Breast epithelium (tissue), 3 donors: ENCODE data around the gene AKR1C3.

Source experiments
- POLR2AphosphoS5 ChIP-seq, 3 donors: sonication (generic); formaldehyde crosslinking; IDR thresholded peaks; one replicate each; pipeline ENCODE4 v1.6.1; 2017; ENCODE audit warnings: antibody characterized with exemption in 3 of 3
- TF ChIP-seq, protein P1 (sequence below), 3 donors: fragments of 450-650 bp; IDR thresholded peaks; one replicate each; pipeline ENCODE4 v1.5.1; 2016 to 2017; ENCODE audit warnings: antibody characterized with exemption in 3 of 3, mild to moderate bottlenecking in 3 of 3, moderate library complexity in 3 of 3

DNA sequence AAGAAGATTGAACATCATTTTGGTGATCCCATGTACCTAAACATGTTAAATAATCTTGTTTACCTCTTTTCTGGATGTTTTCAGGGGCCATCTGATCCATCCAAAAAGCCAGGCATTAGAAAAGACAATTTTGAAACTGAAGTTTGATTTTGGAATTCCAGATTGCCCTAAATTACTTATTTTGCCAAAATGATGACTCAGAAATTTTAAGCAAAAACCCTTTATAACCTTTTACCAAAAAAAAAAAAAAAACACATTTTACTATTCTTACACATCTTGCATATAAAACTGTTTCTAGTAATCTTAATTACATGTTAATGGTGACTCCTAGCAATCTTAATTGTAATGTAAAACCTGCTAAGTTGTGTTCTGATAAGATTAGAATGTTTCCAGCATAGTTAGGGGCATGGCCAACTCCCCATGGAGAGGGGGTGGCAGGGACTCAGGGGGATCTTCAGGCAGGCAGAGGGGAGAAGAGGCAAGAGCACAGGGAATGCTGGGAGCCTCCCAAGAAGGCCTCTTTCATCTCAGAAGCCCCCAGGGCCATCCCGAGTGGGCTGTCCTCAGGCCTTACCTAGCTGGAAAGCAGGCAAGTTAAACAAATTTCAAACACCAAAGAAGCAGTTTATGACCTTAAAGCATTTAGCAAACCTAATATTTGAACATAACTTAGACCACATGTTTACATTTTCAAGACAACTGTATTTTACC, 25.8 kb upstream of the AKR1C3 start:
- TF ChIP-seq, protein P1, sequence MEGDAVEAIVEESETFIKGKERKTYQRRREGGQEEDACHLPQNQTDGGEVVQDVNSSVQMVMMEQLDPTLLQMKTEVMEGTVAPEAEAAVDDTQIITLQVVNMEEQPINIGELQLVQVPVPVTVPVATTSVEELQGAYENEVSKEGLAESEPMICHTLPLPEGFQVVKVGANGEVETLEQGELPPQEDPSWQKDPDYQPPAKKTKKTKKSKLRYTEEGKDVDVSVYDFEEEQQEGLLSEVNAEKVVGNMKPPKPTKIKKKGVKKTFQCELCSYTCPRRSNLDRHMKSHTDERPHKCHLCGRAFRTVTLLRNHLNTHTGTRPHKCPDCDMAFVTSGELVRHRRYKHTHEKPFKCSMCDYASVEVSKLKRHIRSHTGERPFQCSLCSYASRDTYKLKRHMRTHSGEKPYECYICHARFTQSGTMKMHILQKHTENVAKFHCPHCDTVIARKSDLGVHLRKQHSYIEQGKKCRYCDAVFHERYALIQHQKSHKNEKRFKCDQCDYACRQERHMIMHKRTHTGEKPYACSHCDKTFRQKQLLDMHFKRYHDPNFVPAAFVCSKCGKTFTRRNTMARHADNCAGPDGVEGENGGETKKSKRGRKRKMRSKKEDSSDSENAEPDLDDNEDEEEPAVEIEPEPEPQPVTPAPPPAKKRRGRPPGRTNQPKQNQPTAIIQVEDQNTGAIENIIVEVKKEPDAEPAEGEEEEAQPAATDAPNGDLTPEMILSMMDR (IDR thresholded peaks at IDR 0.05) = no peak
- no peak for TF ChIP-seq POLR2AphosphoS5 (IDR thresholded peaks at IDR 0.05)
